ENCODE data around the gene CH25H.

DNA sequence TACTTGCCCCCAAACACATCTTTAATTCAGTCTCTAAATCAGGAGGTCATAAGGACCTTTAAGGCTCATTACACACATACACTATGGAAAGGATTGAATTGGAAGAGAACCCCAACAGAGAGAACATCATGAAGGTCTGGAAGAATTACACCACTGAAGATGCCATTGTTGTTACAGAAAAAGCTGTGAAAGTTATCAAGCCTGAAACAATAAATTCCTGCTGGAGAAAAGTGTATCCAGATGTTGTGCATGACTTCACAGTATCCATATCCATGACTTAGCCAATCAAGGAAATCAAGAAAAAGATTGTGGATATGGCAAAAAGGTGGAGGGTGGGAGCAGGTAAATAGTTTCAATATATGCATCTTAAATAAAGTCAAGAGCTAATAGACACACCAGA, 30.7 kb upstream of the CH25H start:
- TF ChIP-seq POLR2AphosphoS5 (IDR thresholded peaks at IDR 0.05; ENCODE audit: low read depth, low read length) (no peak), SIN3A (IDR thresholded peaks at IDR 0.05; ENCODE audit: borderline replicate concordance, insufficient read depth, low read length) (no peak), TAF1 (IDR thresholded peaks at IDR 0.05; ENCODE audit: borderline replicate concordance, insufficient read depth, low read length) (no peak)
